ENCODE measurements around the gene IFNA16.

- no peak for TF ChIP-seq CTCF (IDR thresholded peaks at IDR 0.05; ENCODE audit: poor library complexity)
- no peak for TF ChIP-seq EZH2 (IDR thresholded peaks at IDR 0.05; ENCODE audit: borderline replicate concordance)
- TF ChIP-seq EZH2phosphoT487 (IDR thresholded peaks at IDR 0.05; ENCODE audit: low read depth, severe bottlenecking, unreplicated experiment) = no peak
These were observed 45.0 kb downstream of the IFNA16 start for GRCh38 chr9:21172156-21172555.
